ENCODE results near the gene CD300H.
"Not testable (repeated sequence)": the region's sequence is repeated elsewhere in the genome, so short reads cannot be mapped to it uniquely, and the experiment has no call there.

CD300H gene

GRCh38 chr17:74584292-74585060 lies 17.2 kb upstream of the CD300H start:
- no peak for DNase-seq

- DNase-seq: no peak
Measured at GRCh38 chr17:74582633-74583032, 15.3 kb upstream of the CD300H start.

GRCh38 chr17:74579900-74580299 lies 12.6 kb upstream of the CD300H start:
- DNase-seq: no peak

DNA sequence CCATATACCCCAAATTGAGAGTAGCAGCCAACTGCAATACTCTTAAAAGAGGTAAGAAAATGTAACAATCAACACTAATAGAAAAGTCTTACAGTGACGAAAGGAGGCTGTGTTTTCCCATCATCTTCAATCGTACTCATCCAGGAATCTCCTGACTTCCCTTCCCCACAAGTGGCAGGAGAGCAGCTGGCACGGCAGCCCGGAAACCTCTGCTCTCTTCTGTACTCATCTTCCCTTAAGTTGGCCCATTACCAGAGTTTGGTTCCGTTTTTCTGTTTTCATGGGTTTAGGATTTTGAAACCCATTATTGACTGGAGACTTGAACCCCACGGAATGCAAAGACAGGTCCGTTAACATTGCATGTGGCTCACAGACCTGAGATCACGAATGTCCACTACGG lies 11.7 kb upstream of the CD300H start:
- no peak for DNase-seq

DNA sequence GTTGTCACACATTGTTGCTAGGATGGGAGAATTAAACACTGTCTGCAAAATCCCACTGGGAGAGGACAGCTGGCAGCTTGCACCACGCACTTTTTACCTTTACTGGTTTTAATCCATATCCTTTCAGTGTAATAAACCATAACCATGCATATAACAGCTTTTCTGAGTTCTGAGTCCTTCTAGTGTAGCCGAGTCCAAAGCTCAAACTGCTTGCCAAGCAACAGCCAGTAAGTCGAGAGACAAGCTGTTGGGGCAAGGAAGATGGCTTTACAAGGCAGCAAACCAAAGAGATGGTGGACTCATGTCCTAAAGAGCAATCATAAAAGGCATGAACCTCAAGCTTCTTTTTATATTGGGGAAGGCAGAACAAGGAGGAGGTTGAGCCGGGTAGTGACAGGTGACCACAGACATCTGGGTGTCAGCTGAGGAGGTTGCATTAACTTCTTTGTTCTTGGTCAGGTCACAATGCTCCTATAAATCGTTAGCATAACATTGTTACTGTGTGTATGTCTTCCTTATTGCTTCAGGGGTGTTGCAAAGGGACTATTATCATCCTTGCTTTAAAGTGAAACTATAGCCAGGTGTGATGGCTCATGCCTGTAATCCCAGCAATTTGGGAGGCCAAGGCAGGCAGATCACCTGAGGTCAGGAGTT lies 7.3 kb upstream of the CD300H start:
- no peak for DNase-seq

- not testable (repeated sequence) for DNase-seq
Measured at GRCh38 chr17:74573635-74574034, 6.3 kb upstream of the CD300H start.

DNA sequence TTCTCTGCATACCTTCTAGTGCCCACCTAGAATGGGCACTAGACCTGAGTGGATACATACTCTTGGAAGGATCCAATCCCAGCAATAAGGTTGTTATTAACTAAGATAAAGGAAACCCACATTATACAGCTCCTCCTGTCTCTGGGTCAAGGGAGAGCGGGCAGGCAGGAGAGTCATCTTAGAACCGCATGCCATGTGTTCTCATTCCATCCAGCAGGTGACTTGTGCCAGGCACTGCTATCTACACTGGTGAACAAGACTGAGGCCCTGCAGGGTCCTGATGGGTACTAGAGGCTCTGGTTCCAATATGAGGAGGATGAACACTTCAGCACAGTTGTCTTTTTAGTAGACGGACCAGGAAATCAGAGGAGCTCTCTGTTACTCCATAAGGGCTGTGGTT lies 5.9 kb upstream of the CD300H start:
- DNase-seq: no peak

DNA sequence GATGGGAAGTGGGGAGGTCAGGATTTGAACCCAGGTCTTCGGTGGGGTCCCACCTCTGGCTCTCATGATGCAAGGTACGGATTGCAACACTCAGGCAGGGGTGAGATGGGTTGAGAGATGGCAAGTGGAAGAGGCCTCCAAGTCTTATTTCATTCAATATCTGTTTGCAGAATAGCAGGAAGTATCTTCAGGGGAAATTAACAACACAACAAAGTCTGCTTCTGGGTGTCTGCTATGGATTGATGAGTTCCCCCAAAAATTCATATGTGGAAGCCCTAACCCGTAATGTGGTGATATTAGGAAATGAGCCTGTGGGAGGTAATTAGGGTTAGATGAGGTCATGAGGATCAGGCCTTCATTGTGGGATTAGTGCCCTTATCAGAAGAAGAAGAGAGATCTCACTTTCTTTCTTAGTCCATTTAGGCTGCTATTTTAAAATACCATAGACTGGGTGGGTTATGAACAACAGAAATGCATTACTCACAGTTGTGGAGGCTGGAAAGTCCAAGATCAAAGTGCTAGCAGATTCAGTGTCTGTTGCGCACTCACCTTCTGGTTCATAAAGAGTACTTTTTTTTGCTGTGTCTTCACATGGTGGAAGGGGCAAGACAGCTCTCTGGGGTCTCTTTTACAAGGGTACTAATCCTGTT lies 4.4 kb upstream of the CD300H start:
- no peak for DNase-seq

- DNase-seq: peak; percentile 80
Measured at GRCh38 chr17:74569020-74570003, 2.0 kb upstream of the CD300H start.

GRCh38 chr17:74568106-74568873 lies 981 bp upstream of the CD300H start:
- DNase-seq: no peak

DNA sequence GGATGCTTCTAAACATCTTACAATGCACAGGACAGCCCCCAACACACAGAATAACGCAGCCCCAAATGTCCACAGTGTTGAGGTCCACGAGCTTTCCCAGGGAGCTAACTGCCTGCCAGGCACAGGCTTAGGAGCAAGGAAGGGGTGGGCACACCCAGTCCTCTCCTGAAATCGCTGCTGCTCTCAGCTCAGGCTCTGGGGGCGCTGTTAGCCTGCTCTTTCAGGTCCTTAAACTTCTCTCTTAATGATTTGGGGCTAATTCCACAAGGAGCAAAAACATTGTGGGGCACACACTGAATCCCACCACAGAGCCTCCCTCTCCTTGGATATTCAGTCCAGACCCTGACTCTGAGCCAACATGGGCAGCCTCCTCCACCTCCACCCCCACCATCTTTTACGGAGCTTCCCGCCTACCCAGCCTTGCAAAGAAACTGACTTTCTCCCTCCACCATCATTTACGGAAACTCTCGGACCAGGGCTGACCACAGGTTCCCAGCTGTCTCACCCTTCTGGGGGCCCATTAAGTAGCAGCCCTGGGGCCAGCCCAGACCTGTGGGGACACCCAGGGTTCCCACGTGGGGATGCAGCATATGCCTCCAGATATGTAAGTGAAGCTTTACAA lies 1.1 kb downstream of the CD300H start:
- peak; percentile 41 for DNase-seq

DNA sequence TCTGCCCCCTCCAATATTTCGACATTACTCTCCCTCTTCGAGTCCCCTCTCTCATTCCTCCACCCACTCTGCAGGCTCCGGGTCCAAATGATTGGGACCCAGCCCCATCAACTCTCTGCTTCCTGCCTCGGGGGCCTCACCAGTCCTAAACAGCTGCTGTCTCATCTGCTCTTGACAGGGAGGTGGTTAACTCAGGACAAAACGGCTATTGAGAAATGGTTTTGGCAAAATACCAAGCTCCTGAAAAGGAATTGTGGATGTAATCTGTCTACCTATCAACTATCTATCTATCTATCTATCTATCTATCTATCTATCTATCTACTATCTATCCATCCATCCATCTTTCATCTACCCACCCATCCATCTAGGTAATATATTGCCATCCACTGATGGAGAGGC lies 2.2 kb downstream of the CD300H start:
- DNase-seq: no peak

DNA sequence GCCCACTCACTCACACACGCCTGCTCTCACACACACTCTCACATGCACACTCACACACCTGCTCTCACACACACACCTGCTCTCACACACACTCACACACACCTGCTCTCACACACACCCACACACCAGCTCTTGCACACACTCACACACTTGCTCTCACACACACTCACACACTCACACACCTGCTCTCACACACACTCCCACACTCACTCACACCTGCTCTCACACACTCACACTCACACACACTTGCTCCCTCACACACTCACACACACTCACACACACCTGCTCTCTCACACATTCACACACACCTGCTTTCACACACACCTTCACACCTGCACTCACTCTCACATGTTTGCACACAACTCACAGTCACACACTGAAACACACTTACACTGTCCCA lies 4.0 kb downstream of the CD300H start:
- DNase-seq: no peak

DNA sequence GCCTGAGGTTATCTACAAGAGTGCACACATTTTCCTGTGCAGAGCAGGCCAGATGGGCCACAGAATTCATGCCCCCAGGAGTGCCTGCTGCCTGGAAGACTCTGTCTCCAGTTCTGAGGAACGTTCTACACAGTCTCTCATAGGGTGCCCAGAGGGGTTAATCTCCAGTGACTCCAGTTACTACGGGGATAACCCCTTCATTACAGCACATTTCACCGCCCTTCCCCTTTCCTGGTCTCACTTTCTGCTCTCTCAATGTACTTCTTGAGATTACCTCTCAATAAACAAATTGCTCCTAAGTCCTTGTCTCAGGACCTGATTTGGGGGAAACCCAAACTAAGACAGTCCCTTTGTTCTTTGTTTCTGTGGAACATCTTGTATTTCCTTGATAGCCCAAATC lies 5.7 kb downstream of the CD300H start:
- DNase-seq: no peak

DNA sequence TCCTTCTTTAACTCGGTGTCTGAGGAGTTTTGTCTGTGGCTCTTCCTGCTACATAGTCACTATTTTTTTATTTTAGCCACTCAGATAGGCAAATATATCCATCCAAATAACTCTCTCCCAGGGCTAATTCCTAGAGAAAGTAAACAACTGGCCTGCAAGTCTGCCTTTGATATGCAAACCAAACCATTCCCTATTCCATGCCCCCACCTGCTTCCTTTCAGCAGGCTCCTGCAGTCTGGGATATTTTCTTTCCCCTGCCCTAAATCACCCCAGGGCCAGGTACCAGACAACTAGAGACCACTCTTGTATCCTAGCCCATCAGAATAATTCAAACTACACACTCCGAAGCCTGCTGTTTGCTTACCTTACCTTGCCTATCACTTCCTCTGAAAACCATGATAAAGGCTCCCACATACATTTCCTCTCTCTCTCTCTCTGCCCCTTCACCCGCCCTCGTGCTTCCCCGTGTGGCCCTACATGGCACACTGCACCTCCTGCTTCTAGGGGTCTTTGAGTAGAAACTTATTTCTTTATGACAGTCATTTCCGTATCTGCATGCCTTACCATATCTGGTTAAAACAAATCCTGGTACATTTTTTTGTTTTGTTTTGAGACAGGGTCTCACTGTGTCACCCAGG lies 8.3 kb downstream of the CD300H start:
- no peak for DNase-seq

GRCh38 chr17:74558402-74558801 lies 8.9 kb downstream of the CD300H start:
- DNase-seq: not testable (repeated sequence)

DNA sequence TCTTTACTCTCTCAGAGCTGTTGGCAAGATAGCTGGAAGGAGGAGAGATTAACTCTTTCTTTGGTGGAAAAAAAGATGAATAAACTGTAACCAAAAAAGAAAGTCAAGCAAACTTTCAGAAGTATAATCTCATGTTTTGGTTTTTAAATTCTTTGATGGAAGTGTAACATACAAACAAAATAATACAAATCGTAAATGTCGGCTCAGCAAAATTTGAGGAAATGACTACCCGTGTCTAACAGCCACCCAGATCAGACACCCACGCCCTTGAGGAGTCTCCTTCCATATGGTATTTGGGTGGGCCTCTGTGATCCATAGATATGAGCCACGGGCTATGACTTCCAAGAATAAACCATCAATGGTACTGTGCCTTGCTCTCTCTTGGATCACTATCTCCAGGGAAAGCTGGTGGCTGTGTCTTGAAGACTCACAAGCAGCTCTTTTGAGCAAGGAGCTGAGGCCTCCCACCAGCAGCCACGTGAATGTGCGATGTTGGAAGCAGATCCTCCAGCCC lies 11.8 kb downstream of the CD300H start:
- no peak for DNase-seq

- DNase-seq: no peak
Measured at GRCh38 chr17:74554909-74555308, 12.4 kb downstream of the CD300H start.

GRCh38 chr17:74552037-74552436 lies 15.3 kb downstream of the CD300H start:
- DNase-seq: no peak

- DNase-seq: no peak
Measured at GRCh38 chr17:74550602-74551001, 16.7 kb downstream of the CD300H start.

- DNase-seq: no peak
Measured at GRCh38 chr17:74549343-74549742, 18.0 kb downstream of the CD300H start.
